ENCODE results near the gene POLR2L.

The POLR2L gene

DNA sequence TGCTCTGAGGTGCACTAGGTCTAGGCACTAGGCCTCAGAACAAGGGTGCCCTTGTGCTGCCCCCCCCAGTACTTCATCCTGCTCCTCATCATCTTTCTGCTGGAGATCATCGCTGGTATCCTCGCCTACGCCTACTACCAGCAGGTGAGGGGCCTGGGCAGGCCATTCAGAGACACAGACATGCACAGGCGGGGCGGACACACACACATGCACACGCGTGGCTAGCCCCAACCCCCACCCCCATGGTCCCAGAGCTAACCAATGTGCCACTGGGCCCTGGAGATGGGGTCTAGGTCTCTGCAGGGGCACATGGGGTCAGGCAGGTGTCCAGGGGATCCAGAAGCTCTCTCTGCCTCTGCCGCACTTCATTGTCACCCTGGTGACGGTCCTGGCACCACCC is 5.6 kb downstream of the POLR2L start:
- TF ChIP-seq, protein P1, sequence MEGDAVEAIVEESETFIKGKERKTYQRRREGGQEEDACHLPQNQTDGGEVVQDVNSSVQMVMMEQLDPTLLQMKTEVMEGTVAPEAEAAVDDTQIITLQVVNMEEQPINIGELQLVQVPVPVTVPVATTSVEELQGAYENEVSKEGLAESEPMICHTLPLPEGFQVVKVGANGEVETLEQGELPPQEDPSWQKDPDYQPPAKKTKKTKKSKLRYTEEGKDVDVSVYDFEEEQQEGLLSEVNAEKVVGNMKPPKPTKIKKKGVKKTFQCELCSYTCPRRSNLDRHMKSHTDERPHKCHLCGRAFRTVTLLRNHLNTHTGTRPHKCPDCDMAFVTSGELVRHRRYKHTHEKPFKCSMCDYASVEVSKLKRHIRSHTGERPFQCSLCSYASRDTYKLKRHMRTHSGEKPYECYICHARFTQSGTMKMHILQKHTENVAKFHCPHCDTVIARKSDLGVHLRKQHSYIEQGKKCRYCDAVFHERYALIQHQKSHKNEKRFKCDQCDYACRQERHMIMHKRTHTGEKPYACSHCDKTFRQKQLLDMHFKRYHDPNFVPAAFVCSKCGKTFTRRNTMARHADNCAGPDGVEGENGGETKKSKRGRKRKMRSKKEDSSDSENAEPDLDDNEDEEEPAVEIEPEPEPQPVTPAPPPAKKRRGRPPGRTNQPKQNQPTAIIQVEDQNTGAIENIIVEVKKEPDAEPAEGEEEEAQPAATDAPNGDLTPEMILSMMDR (IDR thresholded peaks at IDR 0.05; ENCODE audit: control insufficient read depth, insufficient read depth, low read depth, low read length, missing control alignments): no peak
- no peak for DNase-seq (ENCODE audit: low read depth)
- H3K4me3 ChIP-seq (ENCODE audit: control insufficient read depth, low read depth, low read length): no peak overlapping the region

DNA sequence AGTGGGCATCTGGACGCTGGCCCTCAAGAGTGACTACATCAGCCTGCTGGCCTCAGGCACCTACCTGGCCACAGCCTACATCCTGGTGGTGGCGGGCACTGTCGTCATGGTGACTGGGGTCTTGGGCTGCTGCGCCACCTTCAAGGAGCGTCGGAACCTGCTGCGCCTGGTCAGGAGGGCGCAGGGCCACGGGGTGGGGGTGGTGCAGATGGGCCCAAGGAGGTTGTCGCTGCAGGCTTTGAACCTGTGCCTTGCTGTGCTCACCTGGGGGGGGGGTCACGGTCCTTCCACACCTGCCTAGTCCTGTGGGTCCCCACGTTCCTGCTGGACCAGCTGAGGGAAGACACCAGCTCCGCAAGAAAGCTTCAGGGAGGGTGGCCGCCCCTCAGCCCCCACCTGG is 6.1 kb downstream of the POLR2L start:
- TF ChIP-seq, protein P1 (IDR thresholded peaks at IDR 0.05; ENCODE audit: control insufficient read depth, insufficient read depth, low read depth, low read length, missing control alignments): no peak
- DNase-seq (ENCODE audit: low read depth): no peak
- H3K4me3 ChIP-seq (ENCODE audit: control insufficient read depth, low read depth, low read length): no peak overlapping the region

DNA sequence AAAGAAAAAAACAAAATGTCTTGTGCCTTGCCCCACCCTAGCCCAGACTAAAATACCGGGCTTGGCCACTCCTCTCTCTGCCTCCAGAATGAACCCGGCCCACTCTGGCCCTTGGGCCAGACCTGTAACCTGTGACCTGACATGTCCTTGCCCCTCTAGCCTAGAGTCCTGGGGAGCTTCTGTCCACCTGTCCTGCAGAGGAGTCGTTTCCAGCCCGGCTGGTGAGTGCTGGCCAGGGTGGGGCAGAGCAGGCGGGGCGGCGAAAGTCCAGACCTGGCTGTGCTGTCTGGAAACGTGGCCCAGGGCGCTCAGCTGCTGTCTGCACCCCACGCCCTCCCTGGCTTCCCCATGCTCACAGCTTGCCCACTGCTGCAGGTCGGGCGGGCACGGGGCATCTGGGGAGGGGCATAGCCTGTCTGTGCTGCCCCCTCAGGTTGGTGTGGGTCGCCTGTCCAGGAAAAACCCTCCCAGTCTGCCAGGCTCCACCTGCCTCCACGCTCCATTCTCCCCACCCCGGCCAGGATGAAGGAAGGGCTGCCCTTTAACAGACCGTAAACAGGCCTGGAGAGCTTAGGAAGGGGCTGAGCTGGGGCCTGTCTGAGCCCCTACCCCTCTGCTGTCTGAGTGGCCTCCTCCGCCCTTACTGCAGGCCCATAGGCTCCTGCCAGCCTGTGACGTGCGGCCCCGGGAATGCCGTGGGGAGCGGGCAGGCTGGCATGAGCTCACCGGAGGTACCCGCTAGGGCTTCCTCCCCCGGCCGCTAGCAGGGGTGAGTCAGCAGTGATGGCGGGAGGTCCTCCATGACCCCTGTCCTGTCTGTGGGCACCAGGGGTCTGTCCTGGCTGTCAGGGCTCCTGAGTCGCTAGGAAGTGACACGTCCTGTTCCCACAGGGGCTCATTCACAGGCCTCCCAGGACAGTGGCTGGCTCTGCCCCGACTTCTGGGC is 7.7 kb downstream of the POLR2L start:
- TF ChIP-seq, protein P1 (IDR thresholded peaks at IDR 0.05; ENCODE audit: control insufficient read depth, insufficient read depth, low read depth, low read length, missing control alignments): no peak
- DNase-seq (ENCODE audit: low read depth): no peak
- H3K4me3 ChIP-seq (ENCODE audit: control insufficient read depth, low read depth, low read length): peak overlapping the region; percentile 63

DNA sequence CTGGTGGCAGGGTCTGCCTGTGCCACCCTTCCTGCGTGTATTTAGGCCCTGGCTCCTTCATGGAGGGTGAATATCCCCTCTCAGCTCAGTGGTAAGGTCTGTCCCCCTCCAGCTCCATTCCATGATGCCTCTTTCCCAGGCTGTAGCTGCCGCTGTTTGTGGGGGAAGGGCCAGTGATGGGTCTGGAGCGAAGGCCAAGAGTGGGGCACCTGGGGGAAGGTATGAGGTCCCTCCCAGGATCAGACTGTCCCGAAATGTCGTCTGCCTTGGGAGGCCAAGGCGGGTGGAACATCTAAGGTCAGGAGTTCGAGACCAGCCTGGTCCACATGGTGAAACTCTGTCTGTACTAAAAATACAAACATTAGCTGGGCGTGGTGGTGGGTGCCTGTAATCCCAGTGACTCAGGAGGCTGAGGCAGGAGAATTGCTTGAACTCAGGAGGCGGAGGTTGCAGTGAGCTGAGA is 8.4 kb downstream of the POLR2L start:
- TF ChIP-seq, protein P1 (IDR thresholded peaks at IDR 0.05; ENCODE audit: control insufficient read depth, insufficient read depth, low read depth, low read length, missing control alignments): no peak
- H3K4me3 ChIP-seq (ENCODE audit: control insufficient read depth, low read depth, low read length): peak overlapping the region; percentile 63
- DNase-seq (ENCODE audit: low read depth): no peak

DNA sequence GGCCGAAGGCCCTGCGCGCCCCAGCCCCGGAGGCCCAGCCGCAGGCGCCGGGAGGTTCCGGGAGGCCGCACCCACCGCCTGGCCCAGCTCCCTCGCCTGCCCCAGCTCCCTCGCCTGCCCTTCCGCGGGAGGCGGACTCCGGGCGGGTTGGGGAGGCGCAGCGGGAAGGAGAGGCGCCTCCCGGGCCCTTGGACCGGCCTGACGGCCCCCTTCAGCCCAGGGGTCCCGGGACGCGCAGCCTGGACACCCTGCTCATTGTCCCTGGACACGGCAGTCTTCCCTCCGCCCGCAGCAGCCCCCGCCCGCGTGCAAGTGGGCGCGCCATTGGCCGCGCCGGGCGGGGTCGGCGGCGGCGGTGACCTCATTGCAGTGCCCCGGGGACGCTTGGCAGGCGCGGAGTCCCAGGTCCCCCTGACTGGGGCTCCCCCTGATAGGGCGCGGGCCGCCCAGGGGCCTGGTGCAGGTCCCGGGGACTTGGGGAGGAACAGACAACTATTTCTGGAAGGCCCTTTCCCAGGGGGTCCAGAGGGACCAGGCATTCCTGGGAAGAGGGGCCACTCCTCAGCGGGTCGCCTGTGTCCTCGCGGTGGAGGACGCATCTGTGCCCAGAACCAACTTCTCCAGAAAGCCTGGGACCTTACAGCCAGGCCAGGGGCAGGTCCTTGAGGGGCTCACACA is 9.1 kb downstream of the POLR2L start:
- H3K4me3 ChIP-seq (ENCODE audit: control insufficient read depth, low read depth, low read length): peak overlapping the region; percentile 63
- no peak for DNase-seq (ENCODE audit: low read depth)
- TF ChIP-seq, protein P1 (IDR thresholded peaks at IDR 0.05; ENCODE audit: control insufficient read depth, insufficient read depth, low read depth, low read length, missing control alignments): no peak

DNA sequence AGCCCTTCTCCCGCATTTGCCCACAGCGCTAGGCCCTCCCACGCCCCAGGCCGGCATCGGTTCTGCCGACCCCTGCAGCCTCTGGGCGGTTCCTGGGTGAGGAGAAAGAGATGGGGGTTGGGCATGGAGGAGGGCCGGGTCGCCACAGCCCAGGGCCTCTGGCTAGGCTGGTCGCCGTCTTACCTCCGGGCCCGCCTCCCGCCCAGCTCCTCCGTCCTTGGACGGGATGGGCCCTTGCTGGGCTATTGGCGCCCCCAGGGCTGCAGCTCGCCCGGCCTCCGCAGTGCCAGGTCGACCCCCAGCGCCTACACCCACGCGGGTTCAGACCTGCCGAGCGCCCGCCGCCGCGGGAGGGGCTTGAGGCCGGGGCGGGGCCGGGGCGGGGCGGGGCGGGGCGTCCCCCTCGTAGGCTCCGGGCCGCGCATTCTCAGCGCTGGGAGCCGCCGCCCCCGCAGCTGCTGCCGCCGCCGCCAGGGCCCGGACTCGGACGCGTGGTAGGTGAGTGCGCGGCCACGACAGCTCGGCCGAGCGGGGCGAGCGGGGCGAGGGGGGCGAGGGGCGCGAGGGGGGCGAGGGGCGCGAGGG is 9.7 kb downstream of the POLR2L start, which contains the start of gene CD151:
TSS of gene CD151 (plus strand) at position 424 of the 585 bp plus-strand sequence. CDS start 3,118 bp downstream, outside the sequence.
- peak within 1 kb of the TSS; percentile 63 for H3K4me3 ChIP-seq (ENCODE audit: control insufficient read depth, low read depth, low read length)
- TF ChIP-seq, protein P1 (IDR thresholded peaks at IDR 0.05; ENCODE audit: control insufficient read depth, insufficient read depth, low read depth, low read length, missing control alignments): no peak
- no peak for DNase-seq (ENCODE audit: low read depth)

Measured in AG09309 (cell line).